ENCODE results near the gene DUSP14. TPM values are rescaled to one million over a fixed set of nuclear protein-coding genes. Genes with fewer than 3 reads are reported as not detected.

The DUSP14 gene
- total and polyA plus RNA-seq, 9 of the 15 experiments (the other 6 are each of a cell fraction or from before 2014, with no cell fraction given): 20.2 to 74.0 (median 31.8) TPM

- no peak for TF ChIP-seq ARNT (IDR thresholded peaks at IDR 0.05)
- no peak for TF ChIP-seq HMG20A (CRISPR knock-in tag; conservative IDR thresholded peaks at IDR 0.05)
- no peak for TF ChIP-seq ZBTB2 (IDR thresholded peaks at IDR 0.05)
- no peak for TF ChIP-seq MIER1 (IDR thresholded peaks at IDR 0.05; ENCODE audit: low read depth)
- no peak for TF ChIP-seq NR4A1 (CRISPR knock-in tag; IDR thresholded peaks at IDR 0.05)
- no peak for TF ChIP-seq NR4A1 (tag; IDR thresholded peaks at IDR 0.05)
- TF ChIP-seq, protein P1, sequence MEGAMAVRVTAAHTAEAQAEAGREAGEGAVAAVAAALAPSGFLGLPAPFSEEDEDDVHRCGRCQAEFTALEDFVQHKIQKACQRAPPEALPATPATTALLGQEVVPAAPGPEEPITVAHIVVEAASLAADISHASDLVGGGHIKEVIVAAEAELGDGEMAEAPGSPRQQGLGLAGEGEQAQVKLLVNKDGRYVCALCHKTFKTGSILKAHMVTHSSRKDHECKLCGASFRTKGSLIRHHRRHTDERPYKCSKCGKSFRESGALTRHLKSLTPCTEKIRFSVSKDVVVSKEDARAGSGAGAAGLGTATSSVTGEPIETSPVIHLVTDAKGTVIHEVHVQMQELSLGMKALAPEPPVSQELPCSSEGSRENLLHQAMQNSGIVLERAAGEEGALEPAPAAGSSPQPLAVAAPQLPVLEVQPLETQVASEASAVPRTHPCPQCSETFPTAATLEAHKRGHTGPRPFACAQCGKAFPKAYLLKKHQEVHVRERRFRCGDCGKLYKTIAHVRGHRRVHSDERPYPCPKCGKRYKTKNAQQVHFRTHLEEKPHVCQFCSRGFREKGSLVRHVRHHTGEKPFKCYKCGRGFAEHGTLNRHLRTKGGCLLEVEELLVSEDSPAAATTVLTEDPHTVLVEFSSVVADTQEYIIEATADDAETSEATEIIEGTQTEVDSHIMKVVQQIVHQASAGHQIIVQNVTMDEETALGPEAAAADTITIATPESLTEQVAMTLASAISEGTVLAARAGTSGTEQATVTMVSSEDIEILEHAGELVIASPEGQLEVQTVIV (CRISPR knock-in tag; IDR thresholded peaks at IDR 0.05; ENCODE audit: borderline replicate concordance): no peak
Measured at GRCh38 chr17:37466471-37466870, 23.2 kb upstream of the DUSP14 start (continued).

- FAIRE-seq: no peak
- no peaks in the 10 kb centered on the region for H3K79me2 ChIP-seq (ENCODE audit: control insufficient read depth, insufficient read depth, low read length)
- no peak overlapping the region for H3K4me2 ChIP-seq (ENCODE audit: insufficient read depth, low read length)
- POLR2A ChIA-PET: no interaction called here
- intact Hi-C loops (cut with micrococcal nuclease): no loop called here
- peaks cover 66% of the 10 kb centered on the region for H3K36me3 ChIP-seq (ENCODE audit: control insufficient read depth, insufficient read depth, low read length)
- no peak overlapping the region for H2AFZ ChIP-seq (ENCODE audit: low read depth, low read length)
- no peaks in the 10 kb centered on the region for H4K20me1 ChIP-seq (replicated peaks; ENCODE audit: control insufficient read depth, insufficient read depth, low read length)
- no peaks in the 10 kb centered on the region for H3K9me3 ChIP-seq (replicated peaks; ENCODE audit: control insufficient read depth, insufficient read depth, low read depth, low read length)
- H3K27ac ChIP-seq (ENCODE audit: extremely low read depth, low read depth, low read length): no peak overlapping the region
- in situ Hi-C loops (cut with MboI): no loop called here
- BruUV-seq (replicated peaks): no TSS peak
- H3K27me3 ChIP-seq (ENCODE audit: control insufficient read depth in 2 of 2, insufficient read depth in 2 of 2, low read length in 2 of 2): no peaks in the 10 kb centered on the region
- no peaks in the 10 kb centered on the region for H3K9me1 ChIP-seq (ENCODE audit: control insufficient read depth, insufficient read depth, low read length)
- H3K4me3 ChIP-seq: no peak overlapping the region
- WGBS (ENCODE audit: insufficient coverage, low coverage, missing lambda C conversion rate): 88% methylated on average over 7 of the region's 7 CpGs
- no peak overlapping the region for H3K9ac ChIP-seq (ENCODE audit: insufficient read depth in 1 of 2, low read depth in 2 of 2, low read length in 2 of 2)
- ATAC-seq: no peak
- no peak for DNase-seq (ENCODE audit: extremely low read depth in 1 of 4, low spot score in 3 of 4)
- CTCF ChIA-PET (ENCODE audit: low intra/inter-chr PET ratio): no interaction called here
- no peaks in the 10 kb centered on the region for H3K4me1 ChIP-seq (replicated peaks in 1 of 2; ENCODE audit: control insufficient read depth in 2 of 2, insufficient read depth in 2 of 2, low read length in 2 of 2)
- TF ChIP-seq THAP12 (CRISPR knock-in tag; IDR thresholded peaks at IDR 0.05): no peak
- TF ChIP-seq ETV6 (IDR thresholded peaks at IDR 0.05; ENCODE audit: borderline replicate concordance in 1 of 2, low read depth in 2 of 2, low read length in 1 of 2): no peak
- TF ChIP-seq ETV6 (CRISPR knock-in tag; IDR thresholded peaks at IDR 0.05; ENCODE audit: borderline replicate concordance): no peak
- TF ChIP-seq RAD51 (IDR thresholded peaks at IDR 0.05; ENCODE audit: borderline replicate concordance, low read depth): no peak
- no peak for TF ChIP-seq ZNF280A (IDR thresholded peaks at IDR 0.05; ENCODE audit: low read depth, partially characterized antibody)
- TF ChIP-seq NCOA6 (IDR thresholded peaks at IDR 0.05): no peak
- TF ChIP-seq IRF1 (CRISPR knock-in tag; IDR thresholded peaks at IDR 0.05; ENCODE audit: borderline replicate concordance): no peak
Measured at GRCh38 chr17:37470181-37470580, 19.5 kb upstream of the DUSP14 start.
